Posterior vena cava (tissue), 2 donors: ENCODE measurements around the gene ATP6AP1. TPM values are rescaled to one million over a fixed set of nuclear protein-coding genes. Genes with fewer than 3 reads are reported as not detected.

ENCODE experiments used
- DNase-seq: peaks from one replicate; pipeline ENCODE4 v3.0.0-alpha.2; 2020; ENCODE audit warnings: low spot score
- intact Hi-C, 2 donors: fragments of 100-400 bp; cut with DNase I; formaldehyde crosslinking; loops; one replicate each; pipeline versions ENCODE4 v1.14.1 to v1.14.2; 2022 to 2023
- microRNA-seq, 2 donors: library from miRNA; unstranded; fragments of <30 nt; microRNA quantifications; one replicate each; pipeline ENCODE4 v1.2.0, GENCODE V29; 2020 to 2021; ENCODE audit warnings: borderline microRNAs expressed in 2 of 2
- total RNA-seq, 2 donors: library from RNA; stranded (reverse); fragmentation: NEBNext Ultra II Directional; extraction: Animal tissue kit (Norgen Biotek cat#: 25700); gene quantifications; one replicate each; pipeline ENCODE4 v1.2.1, GENCODE V29; 2021
- donor health status: DM: yes; HTN: yes; CAD: no.
- donor health status: DM: yes; HTN: yes; CAD: no.

The ATP6AP1 gene
- total RNA-seq, 2 donors from 2014 or later, result 43.8 to 59.9 TPM

- DNase-seq, result no peak
- intact Hi-C loops, result no loop called here
Measured at GRCh38 chrX:154481911-154482601, 53.6 kb downstream of the ATP6AP1 start.

- intact Hi-C loops, result no loop called here
- no peak for DNase-seq
Measured at GRCh38 chrX:154482786-154483185, 54.3 kb downstream of the ATP6AP1 start.

- intact Hi-C loops, result no loop called here
- DNase-seq, result no peak
Measured at GRCh38 chrX:154483325-154483724, 54.8 kb downstream of the ATP6AP1 start.

GRCh38 chrX:154484255-154485149 lies 56.0 kb downstream of the ATP6AP1 start:
- intact Hi-C loops, result loop anchor here in 1 of 2 donors (5.0 kb wide), 2 partner anchors 37 to 48 kb away; no protein-coding TSS in a partner anchor
- DNase-seq, result no peak

GRCh38 chrX:154485150-154486051 lies 56.9 kb downstream of the ATP6AP1 start:
- DNase-seq, result no peak
- intact Hi-C loops, result loop anchor here (2.0 to 5.0 kb wide), 3 partner anchors 38 to 59 kb away; no protein-coding TSS in a partner anchor

GRCh38 chrX:154486052-154486395 lies 57.5 kb downstream of the ATP6AP1 start:
- intact Hi-C loops, result loop anchor here (2.0 to 5.0 kb wide), 3 partner anchors 39 to 59 kb away; no protein-coding TSS in a partner anchor
- DNase-seq, result peak; percentile 80

Small RNA genes lying within 50 kb of the gene (microRNA-seq; reads per million reads assigned to microRNA genes)
- gene MIR6858, result 0 to 0.65 reads per million in 2 donors

Other genes with a start within 250 kb of the ATP6AP1 start
- gene OPN1MW, start 246.1 kb upstream of the ATP6AP1 start, total RNA-seq, result not detected
- not detected for gene OPN1MW2, start 208.9 kb upstream of the ATP6AP1 start, total RNA-seq
- not detected for gene OPN1MW3, start 171.1 kb upstream of the ATP6AP1 start, total RNA-seq
- gene TEX28, start 133.6 kb upstream of the ATP6AP1 start, total RNA-seq, result not detected
- under 1 TPM; 0.29 to 0.46 TPM for gene TKTL1, start 132.9 kb upstream of the ATP6AP1 start, total RNA-seq
- gene FLNA, start 54.0 kb upstream of the ATP6AP1 start, total RNA-seq, result 1,000 to 10,000 TPM; 5,571 to 6,731 TPM
- gene EMD, start 49.4 kb upstream of the ATP6AP1 start, total RNA-seq, result 10 to 100 TPM; 61.8 to 67.2 TPM
- gene RPL10, start 30.3 kb upstream of the ATP6AP1 start, total RNA-seq, result 1,000 to 10,000 TPM; 2,294 to 2,387 TPM
- 10 to 100 TPM; 15.9 to 20.0 TPM for gene DNASE1L1, start 19.4 kb upstream of the ATP6AP1 start, total RNA-seq
- 10 to 100 TPM; 25.3 to 28.1 TPM for gene TAFAZZIN, start 17.1 kb upstream of the ATP6AP1 start, total RNA-seq
- gene GDI1, start 8.5 kb downstream of the ATP6AP1 start, total RNA-seq, result 100 to 1,000 TPM; 106 to 108 TPM
- gene FAM50A, start 15.5 kb downstream of the ATP6AP1 start, total RNA-seq, result 10 to 100 TPM; 52.7 to 63.3 TPM
- gene PLXNA3, start 29.6 kb downstream of the ATP6AP1 start, total RNA-seq, result 10 to 100 TPM; 23.7 to 31.1 TPM
- 10 to 100 TPM; 10.2 to 15.0 TPM for gene LAGE3, start 50.6 kb downstream of the ATP6AP1 start, total RNA-seq
- 10 to 100 TPM; 30.1 TPM for gene UBL4A, start 57.9 kb downstream of the ATP6AP1 start, total RNA-seq
- gene SLC10A3, start 62.0 kb downstream of the ATP6AP1 start, total RNA-seq, result 10 to 100 TPM; 27.4 to 31.3 TPM
- gene FAM3A, start 87.6 kb downstream of the ATP6AP1 start, total RNA-seq, result 10 to 100 TPM; 26.1 to 28.6 TPM
- 10 to 100 TPM; 51.9 to 55.4 TPM for gene G6PD, start 118.2 kb downstream of the ATP6AP1 start, total RNA-seq
- gene IKBKG, start 118.9 kb downstream of the ATP6AP1 start, total RNA-seq, result 10 to 100 TPM; 24.2 to 25.6 TPM
- gene CTAG1A, start 156.5 kb downstream of the ATP6AP1 start, total RNA-seq, result not detected
- gene CTAG1B, start 190.6 kb downstream of the ATP6AP1 start, total RNA-seq, result not detected
- gene CTAG2, start 224.9 kb downstream of the ATP6AP1 start, total RNA-seq, result 1 to 10 TPM in 1 of 2 donors, not detected in 1; 1.2 TPM